SK-N-MC (cell line): ENCODE results near the gene ODC1.

Experiments
- DNase-seq: peaks from one replicate; pipeline ENCODE4 v3.0.0-alpha.2; 2011; ENCODE audit warnings: low read depth, low spot score
- H3K27ac ChIP-seq: fragments of 200-600 bp; sonication (generic); 2 replicates; pipeline ENCODE4 v1.5.1; 2016; ENCODE audit warnings: mixed run types
- H3K36me3 ChIP-seq: fragments of 200-600 bp; sonication (generic); 2 replicates; pipeline ENCODE4 v1.6.1; 2017; ENCODE audit warnings: antibody characterized with exemption, low read length, mixed read lengths; ENCODE audit not compliant: insufficient read depth
- H3K4me3 ChIP-seq: fragments of 200-600 bp; sonication (generic); 2 replicates; pipeline ENCODE4 v1.5.1; 2016
- H3K9ac ChIP-seq: fragments of 200-600 bp; sonication (generic); 2 replicates; pipeline ENCODE4 v1.8.0; 2017; ENCODE audit warnings: mixed run types, mixed read lengths; ENCODE audit not compliant: insufficient read length
- H3K9me3 ChIP-seq: fragments of 200-600 bp; sonication (generic); 2 replicates; pipeline ENCODE4 v1.6.1; 2017; ENCODE audit warnings: low read depth, mild to moderate bottlenecking, antibody characterized with exemption, low read length, moderate library complexity, mixed read lengths
- EZH2 ChIP-seq: fragments of 200-600 bp; sonication (generic); IDR thresholded peaks from one replicate; pipeline ENCODE4 v1.6.1; 2017; ENCODE audit warnings: antibody characterized with exemption
- FOXP2 ChIP-seq: optimal IDR thresholded peaks from 2 replicates; pipeline ENCODE3; 2011; ENCODE audit warnings: mild to moderate bottlenecking, moderate library complexity; ENCODE audit not compliant: insufficient read depth; ENCODE audit errors: extremely low read length, control extremely low read depth
- POLR2AphosphoS5 ChIP-seq: IDR thresholded peaks from 2 replicates; pipeline ENCODE4 v1.6.1; 2012; ENCODE audit warnings: mild to moderate bottlenecking, low read depth, low read length, borderline replicate concordance

ODC1 gene

DNA sequence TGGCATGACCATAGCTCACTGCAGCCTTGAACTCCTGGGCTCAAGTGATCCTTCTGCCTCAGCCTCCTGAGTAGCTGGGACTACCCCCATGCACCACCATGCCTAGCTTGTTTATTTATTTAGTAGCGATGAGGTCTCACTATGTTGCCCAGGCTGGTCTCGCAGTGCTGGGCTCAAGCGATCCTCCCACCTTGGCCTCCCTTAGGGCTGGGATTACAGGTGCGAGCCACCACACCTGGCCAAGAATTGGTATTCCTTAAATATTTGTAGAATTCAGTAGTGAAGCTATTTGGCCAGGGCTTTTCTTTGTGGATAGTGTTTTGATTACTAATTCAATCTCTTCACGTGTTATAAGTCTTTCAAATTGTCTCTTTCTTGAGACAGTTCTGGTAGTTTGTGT, 56.0 kb downstream of the ODC1 start:
- no peak for DNase-seq
- Histone ChIP-seq H3K27ac (no peak overlapping the region), H3K9me3 (no peaks in the 10 kb centered on the region), H3K4me3 (no peak overlapping the region), H3K36me3 (no peaks in the 10 kb centered on the region), H3K9ac (no peak overlapping the region)
- no peak for TF ChIP-seq EZH2
- no peak for TF ChIP-seq FOXP2
- no peak for TF ChIP-seq POLR2AphosphoS5

DNA sequence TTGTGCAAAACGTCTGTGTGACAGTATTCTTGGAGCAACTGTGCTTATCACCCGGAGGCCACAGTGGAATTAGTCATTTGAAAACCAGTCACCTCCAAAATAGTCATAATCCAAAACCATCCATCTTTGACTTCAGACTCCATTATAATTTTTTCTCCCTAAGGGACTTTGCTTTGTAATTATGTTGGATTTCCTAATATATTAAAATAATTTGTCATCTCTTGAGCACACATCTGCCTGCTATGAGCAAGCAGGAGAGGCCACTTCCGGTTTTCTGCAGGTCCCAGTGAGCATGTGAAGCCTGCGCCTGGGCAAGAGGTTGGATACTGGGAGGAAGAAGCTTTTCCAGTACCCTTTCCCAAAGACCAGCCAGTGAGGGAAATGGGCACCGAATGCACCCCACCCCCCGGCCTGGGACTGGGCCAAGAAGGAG, 57.7 kb downstream of the ODC1 start:
- Histone ChIP-seq H3K27ac (no peak overlapping the region), H3K4me3 (no peak overlapping the region), H3K9me3 (no peaks in the 10 kb centered on the region), H3K9ac (no peak overlapping the region), H3K36me3 (no peaks in the 10 kb centered on the region)
- TF ChIP-seq FOXP2 (no peak), POLR2AphosphoS5 (no peak), EZH2 (no peak)
- no peak for DNase-seq
